A549 treated with DMSO at 1 μM for 4 hours (cell line): Measurements from ENCODE around the gene PRSS57. TPM values are rescaled to one million over a fixed set of nuclear protein-coding genes. Genes with fewer than 3 reads are reported as not detected.

ENCODE experiments used
- total RNA-seq: library from RNA; stranded (reverse); fragments of 200-300 nt; extraction: Qiagen RNA extraction; gene quantifications from 5 replicates; pipeline ENCODE4 v1.2.3, GENCODE V29; 2022; ENCODE audit warnings: low read depth

The PRSS57 gene
- 0.09 to 0.31 TPM (median 0.12 TPM) in 4 of 5 replicates, not detected in the other for total RNA-seq

GRCh38 chr19:695352-695949 is at the start of gene PRSS57:
Gene PRSS57, minus strand, starts transcription at chr19:695452. Its CDS starts 22 bp downstream, at chr19:695430.

GRCh38 chr19:708154-709143 is 13.2 kb upstream of the PRSS57 start, which contains the start of gene PALM:
Gene PALM, plus strand, starts transcription at chr19:708935. Its CDS starts 212 bp downstream, at chr19:709147.

GRCh38 chr19:676339-677105 is 18.7 kb downstream of the PRSS57 start, which contains the start of gene FSTL3:
Gene FSTL3, plus strand, starts transcription at chr19:676392. Its CDS starts 32 bp downstream, at chr19:676424.

GRCh38 chr19:662962-663681 is 32.1 kb downstream of the PRSS57 start, which contains the start of gene RNF126:
Gene RNF126, minus strand, starts transcription at chr19:663214. Its CDS starts 93 bp downstream, at chr19:663121.

GRCh38 chr19:639253-640160 is 55.7 kb downstream of the PRSS57 start, which contains the start of gene FGF22:
Gene FGF22, plus strand, starts transcription at chr19:639879. Its CDS starts 47 bp downstream, at chr19:639926.

Other genes with a start within 250 kb of the PRSS57 start
- gene SHC2, start 234.4 kb downstream of the PRSS57 start, total RNA-seq: 0.82 to 1.1 TPM (median 0.95 TPM) in 5 replicates
- 0.17 to 0.42 TPM (median 0.31 TPM) in 5 replicates for gene MADCAM1, start 199.0 kb downstream of the PRSS57 start, total RNA-seq
- gene TPGS1, start 188.0 kb downstream of the PRSS57 start, total RNA-seq: 10.7 to 15.7 TPM (median 14.1 TPM) in 5 replicates
- 67.0 to 104 TPM (median 93.1 TPM) in 5 replicates for gene CDC34, start 163.7 kb downstream of the PRSS57 start, total RNA-seq
- 0.23 to 0.31 TPM (median 0.26 TPM) in 5 replicates for gene GZMM, start 151.4 kb downstream of the PRSS57 start, total RNA-seq
- 669 to 733 TPM (median 672 TPM) in 5 replicates for gene BSG, start 122.9 kb downstream of the PRSS57 start, total RNA-seq
- gene HCN2, start 105.6 kb downstream of the PRSS57 start, total RNA-seq: 30.9 to 43.9 TPM (median 36.4 TPM) in 5 replicates
- 64.0 to 104 TPM (median 94.3 TPM) in 5 replicates for gene POLRMT, start 61.9 kb downstream of the PRSS57 start, total RNA-seq
- 0.32 to 0.97 TPM (median 0.76 TPM) in 5 replicates for gene FGF22, start 55.6 kb downstream of the PRSS57 start, total RNA-seq
- 59.2 to 69.6 TPM (median 63.5 TPM) in 5 replicates for gene RNF126, start 32.2 kb downstream of the PRSS57 start, total RNA-seq
- gene FSTL3, start 19.1 kb downstream of the PRSS57 start, total RNA-seq: 126 to 139 TPM (median 135 TPM) in 5 replicates
- 11.5 to 17.0 TPM (median 13.6 TPM) in 5 replicates for gene PALM, start 13.5 kb upstream of the PRSS57 start, total RNA-seq
- gene MISP, start 55.7 kb upstream of the PRSS57 start, total RNA-seq: 86.2 to 99.9 TPM (median 95.7 TPM) in 5 replicates
- gene PTBP1, start 102.0 kb upstream of the PRSS57 start, total RNA-seq: 222 to 238 TPM (median 234 TPM) in 5 replicates
- gene PLPPR3, start 126.5 kb upstream of the PRSS57 start, total RNA-seq: 1.9 to 4.8 TPM (median 3.8 TPM) in 5 replicates
- gene AZU1, start 132.4 kb upstream of the PRSS57 start, total RNA-seq: 0.14 to 0.34 TPM (median 0.22 TPM) in 4 of 5 replicates, not detected in the other
- 0.24 to 0.36 TPM (median 0.28 TPM) in 5 replicates for gene PRTN3, start 145.5 kb upstream of the PRSS57 start, total RNA-seq
- 0.13 to 0.17 TPM (median 0.14 TPM) in 3 of 5 replicates, not detected in the others for gene ELANE, start 156.9 kb upstream of the PRSS57 start, total RNA-seq
- gene CFD, start 164.2 kb upstream of the PRSS57 start, total RNA-seq: 8.2 to 19.0 TPM (median 16.7 TPM) in 5 replicates
- 10.9 to 20.5 TPM (median 18.7 TPM) in 5 replicates for gene MED16, start 197.7 kb upstream of the PRSS57 start, total RNA-seq
- gene RNU6-9, start 198.0 kb upstream of the PRSS57 start, total RNA-seq: not detected in 5 replicates
- 27.2 to 42.8 TPM (median 35.9 TPM) in 5 replicates for gene R3HDM4, start 217.8 kb upstream of the PRSS57 start, total RNA-seq
- gene KISS1R, start 221.9 kb upstream of the PRSS57 start, total RNA-seq: 0.17 to 0.43 TPM (median 0.30 TPM) in 5 replicates
- gene ARID3A, start 230.6 kb upstream of the PRSS57 start, total RNA-seq: 3.3 to 6.5 TPM (median 5.0 TPM) in 5 replicates